Keratinocyte (primary cell): ENCODE results near the gene ARFGAP3. TPM values are rescaled to one million over a fixed set of nuclear protein-coding genes. Genes with fewer than 3 reads are reported as not detected.

Experiments used
- DNase-seq: peaks from one replicate; pipeline ENCODE4 v3.0.0-alpha.2; 2011; ENCODE audit warnings: low read depth, missing footprints, low spot score
- FAIRE-seq: peaks from 2 replicates; lab custom pipeline; 2011; peaks lifted over from hg19 to GRCh38; lab: Jason Lieb, UNC
- H2AFZ ChIP-seq: 2 replicates; pipeline ENCODE4 v1.6.0; 2012; ENCODE audit warnings: low read length, control low read depth, inconsistent platforms; ENCODE audit not compliant: control insufficient read depth
- H3K27ac ChIP-seq: 2 replicates; pipeline ENCODE4 v1.5.1; 2011; ENCODE audit warnings: low read length; ENCODE audit not compliant: control insufficient read depth, insufficient read depth
- H3K27me3 ChIP-seq: 3 replicates; pipeline ENCODE4 v1.6.0; 2011; ENCODE audit warnings: low read length; ENCODE audit not compliant: control insufficient read depth, insufficient read depth; ENCODE audit errors: extremely low read depth
- H3K36me3 ChIP-seq, 2 experiments: 2 replicates in 1 of 2; 3 replicates in 1 of 2; pipeline ENCODE4 v1.5.1; 2011; ENCODE audit warnings: low read length in 2 of 2, mild to moderate bottlenecking in 1 of 2; ENCODE audit not compliant: control insufficient read depth in 2 of 2, insufficient read depth in 2 of 2; ENCODE audit errors: extremely low read depth in 1 of 2
- H3K4me1 ChIP-seq: 3 replicates; pipeline ENCODE4 v1.5.1; 2011; ENCODE audit warnings: low read length; ENCODE audit not compliant: control insufficient read depth, insufficient read depth; ENCODE audit errors: extremely low read depth
- H3K4me2 ChIP-seq: 3 replicates; pipeline ENCODE4 v1.6.0; 2011; ENCODE audit warnings: low read depth, low read length; ENCODE audit not compliant: control insufficient read depth, insufficient read depth; ENCODE audit errors: extremely low read depth
- H3K4me3 ChIP-seq, 3 experiments: fragments of 200-600 bp in 1 of 3; sonication (generic) in 1 of 3; 2 replicates in 2 of 3; 3 replicates in 1 of 3; pipeline ENCODE4 v1.5.1; 2011 to 2016; ENCODE audit warnings: low read length in 3 of 3, mild to moderate bottlenecking in 3 of 3, control low read depth in 2 of 3, inconsistent platforms in 1 of 3, low read depth in 1 of 3, mixed read lengths in 1 of 3, mixed run types in 1 of 3, moderate library complexity in 1 of 3; ENCODE audit not compliant: control insufficient read depth in 2 of 3, insufficient read depth in 2 of 3; ENCODE audit errors: extremely low read depth in 1 of 3
- H3K79me2 ChIP-seq: 2 replicates; pipeline ENCODE4 v1.6.0; 2012; ENCODE audit warnings: low read length; ENCODE audit not compliant: control insufficient read depth, insufficient read depth
- H3K9ac ChIP-seq: 3 replicates; pipeline ENCODE4 v1.6.0; 2011; ENCODE audit warnings: low read length; ENCODE audit not compliant: control insufficient read depth, insufficient read depth; ENCODE audit errors: extremely low read depth
- H3K9me1 ChIP-seq: 3 replicates; pipeline ENCODE4 v1.6.0; 2011; ENCODE audit warnings: low read length; ENCODE audit not compliant: control insufficient read depth, insufficient read depth; ENCODE audit errors: extremely low read depth
- H3K9me3 ChIP-seq: 2 replicates; pipeline ENCODE4 v1.5.1; 2012; ENCODE audit warnings: low read depth, low read length; ENCODE audit not compliant: control insufficient read depth
- H4K20me1 ChIP-seq: 3 replicates; pipeline ENCODE4 v1.6.0; 2011; ENCODE audit warnings: low read length; ENCODE audit not compliant: control insufficient read depth, insufficient read depth; ENCODE audit errors: extremely low read depth
- EZH2 ChIP-seq: IDR thresholded peaks from one replicate; pipeline ENCODE4 v1.6.1; 2012; ENCODE audit warnings: inconsistent platforms, mild to moderate bottlenecking, low read length, moderate library complexity
- dilution Hi-C: fragments of 300-500 bp; cut with MboI; formaldehyde crosslinking; loops from one replicate; pipeline ENCODE4 v1.7.0; 2020; ENCODE audit warnings: low sequenced_read_pairs; ENCODE audit not compliant: extremely low pct_ligation_motif_present
- polyA plus RNA-seq, 5 experiments: library from polyadenylated mRNA; depleted of rRNA in 3 of 5; stranded (reverse) in 3 of 5; stranded (forward) in 1 of 5; unstranded in 1 of 5; fragments of >200 nt; gene quantifications; 1 replicate in 1 of 5; 2 replicates in 3 of 5; 3 replicates in 1 of 5; pipeline versions ENCODE4 v1.2.1 to v1.2.3, GENCODE V29; 2011 to 2012; ENCODE audit warnings: missing spikeins in 2 of 5, low read depth in 1 of 5, low replicate concordance in 1 of 5
- TF ChIP-seq, protein P1 (sequence below), 3 experiments: IDR thresholded peaks in 1 of 3; conservative IDR thresholded peaks in 1 of 3; optimal IDR thresholded peaks in 1 of 3; 2 replicates in 2 of 3; 3 replicates in 1 of 3; pipeline versions ENCODE3 to v1.5.1; 2011; ENCODE audit warnings: low read length in 3 of 3, mild to moderate bottlenecking in 3 of 3, moderate library complexity in 2 of 3, control low read depth in 1 of 3, inconsistent platforms in 1 of 3; ENCODE audit not compliant: insufficient read depth in 2 of 3; ENCODE audit errors: extremely low read depth in 1 of 3

Gene ARFGAP3
- polyA plus RNA-seq, 1 donor (not counting 4 experiments of a cell fraction or from before 2014, with no cell fraction given) = 28.3 TPM

DNA sequence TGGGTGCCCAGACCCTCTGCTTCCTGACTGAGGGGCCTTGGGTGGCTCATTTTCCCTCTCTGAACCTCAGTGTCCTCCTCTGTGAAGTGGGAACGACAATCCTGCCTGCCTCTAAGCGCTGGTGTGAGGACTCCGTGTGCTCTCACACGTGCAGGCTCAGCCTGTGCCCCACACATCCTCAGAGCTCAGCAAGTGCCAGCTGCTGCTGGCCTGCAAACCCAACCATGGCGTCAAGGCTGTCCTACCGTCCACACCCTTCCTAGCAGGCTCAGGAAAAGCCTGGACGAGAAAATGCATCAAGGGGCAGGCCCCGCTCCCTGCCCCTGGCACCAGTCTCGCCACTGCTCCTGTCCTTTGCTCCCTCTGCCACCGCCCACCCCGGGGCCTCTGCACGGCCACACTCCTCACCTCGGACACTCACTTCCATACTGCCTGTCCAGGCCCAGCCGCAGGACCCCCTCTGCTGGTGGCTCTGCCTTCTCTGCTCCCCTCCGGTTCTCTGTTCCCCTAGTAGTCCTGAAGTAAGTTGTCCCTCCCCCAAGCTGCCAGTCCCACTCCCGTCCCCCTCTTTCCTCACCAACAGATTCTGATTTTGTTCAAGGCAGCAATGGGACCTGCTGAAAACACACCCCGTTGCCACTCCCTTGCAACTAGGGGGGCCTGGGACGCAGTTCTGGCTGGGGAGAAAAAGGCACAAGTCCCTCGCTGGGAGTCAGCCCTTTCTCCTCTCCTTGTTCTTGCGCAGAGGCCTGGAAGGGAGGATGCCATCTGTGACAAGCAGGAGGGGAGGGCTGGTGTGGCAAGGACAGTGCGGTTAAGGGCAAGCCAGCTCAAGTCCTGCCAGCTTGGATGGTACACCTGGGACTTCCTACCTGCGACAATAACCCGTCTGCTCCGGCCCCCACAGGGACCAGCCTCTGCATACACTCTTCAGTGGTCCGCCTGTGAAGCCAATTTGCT is 62.2 kb downstream of the ARFGAP3 start:
- TF ChIP-seq, protein P1, sequence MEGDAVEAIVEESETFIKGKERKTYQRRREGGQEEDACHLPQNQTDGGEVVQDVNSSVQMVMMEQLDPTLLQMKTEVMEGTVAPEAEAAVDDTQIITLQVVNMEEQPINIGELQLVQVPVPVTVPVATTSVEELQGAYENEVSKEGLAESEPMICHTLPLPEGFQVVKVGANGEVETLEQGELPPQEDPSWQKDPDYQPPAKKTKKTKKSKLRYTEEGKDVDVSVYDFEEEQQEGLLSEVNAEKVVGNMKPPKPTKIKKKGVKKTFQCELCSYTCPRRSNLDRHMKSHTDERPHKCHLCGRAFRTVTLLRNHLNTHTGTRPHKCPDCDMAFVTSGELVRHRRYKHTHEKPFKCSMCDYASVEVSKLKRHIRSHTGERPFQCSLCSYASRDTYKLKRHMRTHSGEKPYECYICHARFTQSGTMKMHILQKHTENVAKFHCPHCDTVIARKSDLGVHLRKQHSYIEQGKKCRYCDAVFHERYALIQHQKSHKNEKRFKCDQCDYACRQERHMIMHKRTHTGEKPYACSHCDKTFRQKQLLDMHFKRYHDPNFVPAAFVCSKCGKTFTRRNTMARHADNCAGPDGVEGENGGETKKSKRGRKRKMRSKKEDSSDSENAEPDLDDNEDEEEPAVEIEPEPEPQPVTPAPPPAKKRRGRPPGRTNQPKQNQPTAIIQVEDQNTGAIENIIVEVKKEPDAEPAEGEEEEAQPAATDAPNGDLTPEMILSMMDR (optimal IDR thresholded peaks at IDR 0.05 in 1 of 3, IDR thresholded peaks at IDR 0.05 in 1 of 3, conservative IDR thresholded peaks at IDR 0.05 in 1 of 3; ENCODE audit: extremely low read depth in 1 of 3, insufficient read depth in 2 of 3, low read length in 3 of 3) = peak in 1 of 3 experiments; percentile 7
- no peak for TF ChIP-seq EZH2
- Histone ChIP-seq H3K9me1 (no peaks in the 10 kb centered on the region), H3K27me3 (no peaks in the 10 kb centered on the region), H3K79me2 (no peaks in the 10 kb centered on the region), H3K4me1 (peaks cover 7% of the 10 kb centered on the region), H3K9ac (no peak overlapping the region), H3K36me3 (peaks cover 17 to 20% of the 10 kb centered on the region in 2 experiments), H2AFZ (no peak overlapping the region), H4K20me1 (no peaks in the 10 kb centered on the region), H3K9me3 (no peaks in the 10 kb centered on the region), H3K27ac (no peak overlapping the region), H3K4me3 (no peak overlapping the region), H3K4me2 (no peak overlapping the region)
- DNase-seq (no peak), FAIRE-seq (no peak)
- dilution Hi-C loops = no loop called here

DNA sequence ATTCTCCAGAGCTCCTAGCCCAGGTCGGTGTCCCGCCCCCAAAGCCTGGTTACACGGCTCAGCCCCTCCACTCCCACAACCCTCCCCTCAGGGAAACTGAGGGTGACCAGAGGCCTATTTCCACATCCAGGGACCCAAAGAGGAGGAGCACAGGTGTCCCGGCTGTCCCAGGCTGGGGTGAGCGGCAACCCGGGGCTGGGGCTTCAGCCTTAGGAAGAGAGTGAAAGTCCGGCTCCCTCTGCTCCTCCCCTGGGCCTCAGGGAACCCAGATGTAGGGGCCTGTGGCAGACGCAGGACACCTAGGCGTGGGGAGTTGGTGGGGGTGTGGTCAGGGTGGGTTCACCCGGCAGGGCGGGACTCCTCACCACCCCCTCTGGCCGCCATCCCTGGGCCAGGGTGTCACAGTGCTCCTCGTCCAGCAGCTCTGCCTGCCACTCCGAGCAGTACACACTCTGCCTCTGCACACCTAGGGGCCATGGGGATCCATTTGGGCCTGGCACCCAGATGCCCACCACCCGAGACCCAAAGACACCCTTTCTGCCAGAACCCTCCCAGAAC is 63.1 kb downstream of the ARFGAP3 start:
- Histone ChIP-seq H3K27me3 (no peaks in the 10 kb centered on the region), H3K4me2 (no peak overlapping the region), H3K27ac (no peak overlapping the region), H3K9me3 (no peaks in the 10 kb centered on the region), H3K4me3 (no peak overlapping the region), H3K36me3 (peaks cover 10 to 16% of the 10 kb centered on the region in 2 experiments), H3K9ac (no peak overlapping the region), H3K79me2 (no peaks in the 10 kb centered on the region), H3K4me1 (peaks cover 7% of the 10 kb centered on the region), H4K20me1 (no peaks in the 10 kb centered on the region), H3K9me1 (no peaks in the 10 kb centered on the region), H2AFZ (no peak overlapping the region)
- no peak for FAIRE-seq
- DNase-seq = no peak
- TF ChIP-seq, protein P1 (optimal IDR thresholded peaks at IDR 0.05 in 1 of 3, IDR thresholded peaks at IDR 0.05 in 1 of 3, conservative IDR thresholded peaks at IDR 0.05 in 1 of 3; ENCODE audit: extremely low read depth in 1 of 3, insufficient read depth in 2 of 3, low read length in 3 of 3) = no peak
- no peak for TF ChIP-seq EZH2
- dilution Hi-C loops = no loop called here
